HepG2 (cell line): ENCODE results near the gene SYNPR. TPM values are rescaled to one million over a fixed set of nuclear protein-coding genes. Genes with fewer than 3 reads are reported as not detected.

Experiments used
- CSRNP2 ChIP-seq: sonication (generic); formaldehyde crosslinking; conservative IDR thresholded peaks from 2 replicates; pipeline ENCODE4 v1.8.0; 2022; ENCODE audit warnings: low read depth, missing genetic modification reagents
- EHMT2 ChIP-seq: fragments of 200-600 bp; sonication (generic); IDR thresholded peaks from 2 replicates; pipeline ENCODE4 v1.7.0; 2017; ENCODE audit warnings: antibody characterized with exemption, low read depth, low read length, borderline replicate concordance
- RNF219 ChIP-seq: sonication (generic); formaldehyde crosslinking; IDR thresholded peaks from 2 replicates; pipeline ENCODE4 v1.5.0; 2020; ENCODE audit warnings: mild to moderate bottlenecking, missing genetic modification reagents
- ZNF407 ChIP-seq: sonication (generic); formaldehyde crosslinking; IDR thresholded peaks from one replicate; pipeline ENCODE4 v1.5.1; 2020; ENCODE audit warnings: mild to moderate bottlenecking, missing genetic modification reagents; ENCODE audit errors: not compliant biosample characterization
- ZNF788 ChIP-seq: sonication (generic); formaldehyde crosslinking; IDR thresholded peaks from 2 replicates; pipeline ENCODE4 v1.5.0; 2020; ENCODE audit warnings: mild to moderate bottlenecking, missing genetic modification reagents, borderline replicate concordance
- polyA plus RNA-seq, 8 experiments: library from polyadenylated mRNA; depleted of rRNA in 3 of 8; stranded (reverse) in 7 of 8; unstranded in 1 of 8; fragments of >200 nt; fragmentation: Illumina TruSeq in 4 of 8; extraction: Trizol in 4 of 8; gene quantifications; 2 replicates each; pipeline versions ENCODE4 v1.2.1 to v1.2.3, GENCODE V29; 2011 to 2016; ENCODE audit warnings: low read depth in 4 of 8, missing spikeins in 1 of 8, mixed read lengths in 1 of 8; ENCODE audit not compliant: insufficient read depth in 1 of 8
- total RNA-seq, 5 experiments: library from RNA; depleted of rRNA; stranded (reverse); fragments of >200 nt; fragmentation: Illumina TruSeq; extraction: Trizol; gene quantifications; 2 replicates each; pipeline ENCODE4 v1.2.3, GENCODE V29; 2016; ENCODE audit warnings: low read depth in 1 of 5

The SYNPR gene
- total and polyA plus RNA-seq, 2 of the 13 experiments (the other 11 are each of a cell fraction or from before 2014, with no cell fraction given): 0.04 TPM; not detected in 1

GRCh38 chr3:63493101-63493500, 215.0 kb downstream of the SYNPR start (continued):
- TF ChIP-seq RNF219 (CRISPR knock-in tag): no peak
- TF ChIP-seq CSRNP2 (CRISPR knock-in tag): no peak
- TF ChIP-seq ZNF788: no peak
- TF ChIP-seq ZNF407: no peak
- TF ChIP-seq EHMT2: no peak
